Inflammatory macrophage treated with lipopolysaccharide for 4 hours (primary cell): ENCODE results near the gene N4BP2L2.

ENCODE experiments used
- DNase-seq: peaks from one replicate; pipeline ENCODE4 v3.0.0-alpha.2; 2020

Gene N4BP2L2

DNA sequence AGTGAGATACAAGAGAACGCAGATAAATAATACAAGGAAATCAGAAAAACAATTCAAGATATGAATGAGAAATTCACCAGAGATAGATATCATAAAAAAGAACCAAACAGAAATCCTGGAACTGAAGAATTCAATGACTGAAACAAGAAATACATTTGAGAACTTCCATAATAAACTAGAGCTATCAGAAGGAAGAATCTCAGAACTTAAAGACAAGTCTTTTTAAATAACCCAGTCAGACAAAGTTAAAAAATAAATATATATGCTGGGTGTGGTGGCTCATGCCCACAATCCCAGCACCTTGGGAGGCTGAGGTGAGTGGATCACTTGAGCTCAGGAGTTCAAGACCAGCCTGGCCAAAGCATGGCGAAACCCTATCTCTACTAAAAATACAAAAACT lies 82.0 kb downstream of the N4BP2L2 start:
- no peak for DNase-seq

DNA sequence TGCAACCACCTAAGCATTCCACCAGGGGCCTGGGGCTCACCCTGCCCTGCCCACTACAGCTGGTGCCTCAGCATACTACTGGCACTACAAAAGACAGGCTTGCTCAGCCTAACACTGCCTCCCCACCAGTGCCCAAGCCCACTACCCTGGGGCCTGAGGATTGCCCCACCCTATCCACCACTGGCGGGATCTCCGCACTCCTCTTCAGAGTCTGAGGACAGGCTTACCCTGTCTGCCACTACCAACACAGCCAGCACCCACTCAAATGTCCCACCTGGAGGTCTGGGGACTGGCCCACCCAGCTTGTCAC lies 83.0 kb downstream of the N4BP2L2 start:
- DNase-seq: no peak

GRCh38 chr13:32454886-32455593 lies 83.6 kb downstream of the N4BP2L2 start:
- no peak for DNase-seq

- no peak for DNase-seq
These were observed 84.6 kb downstream of the N4BP2L2 start for GRCh38 chr13:32453981-32454380.

GRCh38 chr13:32448972-32449371 lies 89.6 kb downstream of the N4BP2L2 start:
- DNase-seq: no peak

GRCh38 chr13:32447894-32448623 lies 90.5 kb downstream of the N4BP2L2 start:
- DNase-seq: no peak

DNA sequence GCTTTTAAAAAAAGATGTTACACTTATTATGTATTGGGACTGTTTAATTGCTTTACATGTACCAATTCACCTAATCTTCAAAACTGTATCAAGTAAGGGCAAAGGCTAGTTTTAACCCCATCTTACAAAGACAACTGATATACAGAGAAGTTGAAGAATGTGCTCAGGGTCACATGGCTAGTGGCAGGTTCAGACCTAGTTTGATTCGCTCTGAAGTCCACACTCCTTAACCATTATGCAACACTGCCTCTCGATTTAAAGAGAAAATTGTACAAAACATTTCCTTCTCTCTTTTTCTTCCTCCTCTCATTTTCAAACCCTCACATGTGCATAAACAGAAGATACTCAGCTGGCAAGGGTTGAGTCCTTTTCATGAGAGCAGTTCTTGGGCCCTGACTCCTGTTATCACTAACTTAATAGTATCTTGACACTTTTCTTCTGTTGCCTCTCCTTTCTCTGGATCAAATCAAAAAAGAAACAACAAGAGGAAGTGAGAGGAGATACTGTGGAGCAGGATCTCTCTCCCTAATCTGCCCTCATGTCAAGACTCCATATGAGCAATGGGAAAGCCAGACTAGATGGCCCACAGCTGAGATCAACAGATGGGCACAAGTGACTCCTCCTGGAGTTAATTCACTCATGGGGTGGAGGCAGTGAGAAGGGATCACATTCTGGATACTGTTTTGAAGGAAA lies 91.7 kb downstream of the N4BP2L2 start:
- DNase-seq: peak; percentile 33

DNA sequence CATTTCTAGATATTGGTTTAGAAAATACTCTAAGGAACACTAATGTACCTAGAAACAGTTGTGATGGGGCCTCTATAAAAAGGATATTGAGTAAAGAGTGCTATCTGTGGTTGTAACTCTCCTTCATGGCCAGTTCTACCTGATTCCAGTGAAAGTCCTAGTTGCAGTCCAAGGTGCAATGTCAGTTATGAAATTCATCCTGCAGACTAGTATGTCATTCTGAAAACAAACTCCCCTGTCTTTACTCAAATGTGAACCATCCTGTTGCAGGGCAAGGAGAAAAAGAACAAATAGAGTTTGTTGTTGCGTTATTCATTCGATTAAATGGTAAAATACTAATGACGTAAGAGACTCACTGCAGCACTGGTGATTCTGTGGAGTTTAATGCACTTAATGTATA lies 92.4 kb downstream of the N4BP2L2 start:
- no peak for DNase-seq

- no peak for DNase-seq
These were observed 93.1 kb downstream of the N4BP2L2 start for GRCh38 chr13:32445461-32445860.

DNA sequence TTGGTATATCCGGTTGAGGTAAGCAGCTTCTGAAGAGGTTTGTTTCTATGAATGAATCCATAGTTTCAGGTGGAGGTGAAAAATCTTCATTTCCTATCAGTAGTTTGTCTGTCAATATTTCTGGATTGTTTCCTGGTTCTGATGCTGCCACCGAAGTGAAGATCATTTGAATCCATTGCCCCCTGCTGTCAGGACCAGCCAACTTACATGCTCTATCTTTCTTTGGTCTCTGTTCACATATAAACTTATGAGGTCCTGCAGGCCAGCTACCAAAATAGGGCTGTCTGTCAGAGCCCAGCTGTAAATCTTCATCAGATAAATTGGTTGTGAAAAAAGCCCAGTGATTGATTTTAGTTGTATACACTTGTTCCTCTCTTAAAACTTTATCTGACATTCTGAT lies 95.5 kb downstream of the N4BP2L2 start:
- peak; percentile 56 for DNase-seq

GRCh38 chr13:32438871-32439270 lies 99.7 kb downstream of the N4BP2L2 start:
- DNase-seq: no peak

DNA sequence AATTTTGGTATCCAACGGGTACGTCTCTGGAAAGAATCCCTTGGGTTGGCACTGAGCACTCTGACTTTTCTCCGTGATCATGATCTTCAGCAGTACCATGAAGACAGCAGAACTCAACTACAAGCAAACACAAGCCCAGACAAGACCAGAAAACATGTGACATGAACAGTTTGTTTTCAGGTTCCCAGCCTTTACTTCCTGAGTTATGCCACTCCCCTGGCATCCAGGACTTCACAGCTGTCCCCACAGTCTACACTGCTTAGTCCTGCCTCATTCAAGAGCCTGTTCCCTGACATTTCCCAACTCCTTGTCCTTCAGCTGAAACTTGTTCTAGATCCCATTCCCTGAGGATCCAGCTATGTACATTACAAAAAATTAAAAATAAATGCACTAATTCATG lies 105.7 kb downstream of the N4BP2L2 start:
- DNase-seq: no peak

DNA sequence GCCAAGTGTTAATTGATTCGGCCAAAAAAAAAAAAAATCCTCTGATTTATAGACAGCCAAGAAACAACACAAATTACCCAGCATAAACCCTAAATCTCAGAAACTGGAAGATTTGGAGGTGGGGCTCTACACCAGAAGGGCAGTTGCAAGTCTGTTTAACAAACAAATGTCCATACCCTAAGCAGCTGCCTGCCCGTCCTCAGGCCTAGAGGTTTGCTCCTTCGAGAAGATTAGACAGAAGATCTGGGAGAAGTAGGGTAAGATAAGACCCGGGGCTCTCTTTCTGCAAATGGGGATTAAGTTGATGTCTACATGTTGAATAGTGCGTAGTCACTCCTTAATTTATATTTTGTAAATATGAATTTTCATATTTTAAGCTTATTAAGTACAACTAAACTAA lies 107.2 kb downstream of the N4BP2L2 start:
- no peak for DNase-seq

- DNase-seq: no peak
These were observed 108.4 kb downstream of the N4BP2L2 start for GRCh38 chr13:32430018-32430747.

DNA sequence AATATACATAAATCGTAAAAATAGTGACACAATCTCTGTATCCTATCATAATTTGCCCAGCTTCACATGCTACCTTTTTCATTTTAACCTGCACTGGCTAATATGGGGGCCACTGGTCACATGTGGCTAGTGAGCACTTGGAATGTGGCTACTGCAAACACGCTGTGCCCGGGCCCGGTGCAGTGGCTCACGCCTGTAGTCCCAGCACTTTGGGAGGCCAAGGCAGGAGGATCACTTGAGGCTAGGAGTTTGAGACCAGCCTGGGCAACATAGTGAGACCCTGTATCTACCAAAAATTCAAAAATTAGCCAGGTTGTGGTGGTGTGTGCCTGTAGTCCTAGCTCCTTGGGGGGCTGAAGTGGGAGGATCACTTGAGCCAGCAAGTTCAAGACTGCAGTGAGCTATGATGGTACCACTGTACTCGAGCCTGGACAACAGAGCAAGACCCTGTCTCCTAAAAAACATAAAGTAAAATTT lies 109.1 kb downstream of the N4BP2L2 start:
- no peak for DNase-seq

DNA sequence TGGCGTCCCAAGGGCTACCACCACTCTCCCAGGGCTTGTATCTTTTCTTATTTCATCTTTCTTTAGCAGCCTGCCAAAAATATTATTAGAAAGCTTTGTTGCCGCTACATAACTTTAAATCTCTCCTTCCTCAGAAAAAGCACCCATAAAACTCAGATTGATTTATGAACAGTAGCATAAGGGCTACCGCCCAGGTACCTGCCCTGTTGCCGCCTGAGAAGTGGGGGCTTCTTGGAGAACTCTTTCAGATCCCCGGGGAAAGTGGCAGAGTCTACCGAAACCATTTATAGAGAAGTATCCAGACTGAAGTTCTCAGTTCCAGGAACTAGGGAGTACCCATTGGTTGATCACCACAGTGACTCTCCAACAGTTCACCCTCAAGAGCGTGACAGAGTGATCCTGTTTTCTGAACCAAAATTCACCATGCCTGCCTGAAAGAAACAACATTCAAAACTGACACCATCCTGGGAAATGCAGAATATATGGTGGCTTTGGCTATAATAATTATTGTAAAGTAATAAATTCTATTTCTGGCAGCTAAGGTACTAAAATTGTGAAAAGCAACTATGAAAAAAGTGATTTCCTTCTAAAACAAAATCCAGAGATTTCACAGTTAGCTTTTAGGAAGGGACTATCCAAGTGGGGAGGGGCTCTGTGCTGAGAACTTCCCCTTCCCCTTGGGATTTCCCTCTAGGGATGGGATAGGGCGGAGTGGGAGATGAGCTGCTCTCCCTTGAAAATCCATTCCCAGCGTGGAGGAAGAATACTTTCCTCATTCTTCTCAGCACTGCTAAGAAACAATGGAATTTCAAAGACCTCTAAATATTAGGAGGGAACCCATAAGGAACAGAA lies 109.8 kb downstream of the N4BP2L2 start:
- DNase-seq: peak; percentile 90

GRCh38 chr13:32427852-32428580 lies 110.6 kb downstream of the N4BP2L2 start, which contains the start of gene N4BP2L1:
TSS of gene N4BP2L1 (minus strand) at chr13:32428130. CDS start at chr13:32428082, 48 bp downstream.
- DNase-seq: peak; percentile 94

GRCh38 chr13:32426990-32427851 lies 111.4 kb downstream of the N4BP2L2 start:
- DNase-seq: peak; percentile 31

DNA sequence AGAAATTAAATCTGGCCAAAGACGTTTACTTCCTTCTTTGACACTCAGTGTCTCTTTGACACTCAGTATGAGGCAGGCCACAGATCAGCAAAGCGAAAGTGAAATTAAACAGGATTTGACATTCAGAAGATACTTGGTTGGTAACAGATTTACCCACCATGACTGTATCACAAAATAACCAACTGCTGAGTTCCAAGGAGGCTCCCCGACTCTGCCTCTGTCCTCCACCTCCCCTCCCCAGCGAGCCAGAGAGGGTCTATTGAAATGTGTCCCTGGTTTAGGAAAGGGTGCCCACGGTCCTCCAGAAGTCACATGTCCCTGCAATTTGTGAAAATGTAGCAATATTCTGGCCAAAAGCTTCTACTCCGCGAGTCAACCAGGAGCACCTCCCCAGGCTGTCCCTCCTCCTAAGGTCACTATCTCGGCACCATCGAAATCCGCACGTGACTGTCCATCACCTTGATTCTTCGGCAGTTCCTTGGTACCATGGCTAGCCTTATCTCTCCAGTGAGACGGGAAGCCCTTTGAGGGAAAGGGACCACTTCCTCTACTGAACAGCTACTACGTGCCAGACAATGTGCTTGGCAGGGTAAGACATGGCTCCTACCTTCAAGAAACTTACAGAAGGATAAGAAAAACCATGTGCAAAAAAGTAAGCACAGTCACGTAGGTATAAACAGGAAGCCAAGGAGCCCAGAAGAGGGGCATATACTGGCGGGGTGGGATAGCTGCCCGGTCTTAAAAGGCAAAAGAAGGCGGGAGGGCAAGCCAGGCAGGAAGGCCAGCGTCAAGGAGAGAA lies 112.2 kb downstream of the N4BP2L2 start:
- DNase-seq: peak; percentile 94

DNA sequence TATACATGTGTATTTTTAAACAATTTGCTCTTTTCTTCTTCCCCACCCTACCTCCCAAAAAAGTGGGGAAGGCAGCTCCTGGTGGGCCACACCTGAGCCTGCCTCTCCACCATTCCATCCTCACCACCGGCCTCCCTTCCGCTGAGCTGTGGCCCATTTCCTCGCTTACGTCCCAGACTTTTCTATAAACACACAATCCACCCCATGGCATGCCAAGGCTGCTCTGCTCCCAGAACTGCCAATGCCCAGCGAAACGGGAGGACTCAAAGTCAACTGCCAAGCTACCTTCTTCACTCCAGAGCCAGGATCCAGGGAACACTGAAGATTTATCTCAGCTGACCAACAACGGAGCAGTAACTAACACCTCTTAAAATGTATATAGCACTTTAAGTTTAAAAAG lies 113.4 kb downstream of the N4BP2L2 start:
- no peak for DNase-seq
